Epidermal melanocyte (primary cell): ENCODE data around the gene DCD.
"Not testable (repeated sequence)": the region's sequence is repeated elsewhere in the genome, so short reads cannot be mapped to it uniquely, and the experiment has no call there.

Experiments used
- DNase-seq: peaks from one replicate; pipeline ENCODE4 v3.0.0; 2011; ENCODE audit warnings: low spot score; ENCODE audit not compliant: insufficient read length

DCD gene

DNA sequence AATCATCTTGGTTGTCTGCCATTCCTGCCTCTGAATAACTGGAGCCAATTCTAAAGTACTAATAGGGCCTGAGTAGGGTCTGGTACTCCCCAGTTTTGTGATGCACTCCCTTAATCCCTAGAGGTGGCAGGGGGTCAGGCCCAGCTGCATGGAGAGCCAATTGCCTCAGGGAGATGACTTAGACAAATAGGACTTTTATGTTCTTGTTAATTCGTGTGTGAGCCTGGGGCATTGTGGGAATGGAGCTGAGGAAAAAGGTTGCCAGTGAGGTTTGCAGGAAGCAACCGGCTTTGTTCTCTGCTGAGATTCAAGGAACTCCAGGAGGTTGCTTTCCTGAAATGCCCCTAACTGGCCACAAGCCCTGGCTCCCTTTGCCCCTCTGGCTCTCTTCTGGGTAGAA is 6.8 kb upstream of the DCD start:
- no peak for DNase-seq

DNA sequence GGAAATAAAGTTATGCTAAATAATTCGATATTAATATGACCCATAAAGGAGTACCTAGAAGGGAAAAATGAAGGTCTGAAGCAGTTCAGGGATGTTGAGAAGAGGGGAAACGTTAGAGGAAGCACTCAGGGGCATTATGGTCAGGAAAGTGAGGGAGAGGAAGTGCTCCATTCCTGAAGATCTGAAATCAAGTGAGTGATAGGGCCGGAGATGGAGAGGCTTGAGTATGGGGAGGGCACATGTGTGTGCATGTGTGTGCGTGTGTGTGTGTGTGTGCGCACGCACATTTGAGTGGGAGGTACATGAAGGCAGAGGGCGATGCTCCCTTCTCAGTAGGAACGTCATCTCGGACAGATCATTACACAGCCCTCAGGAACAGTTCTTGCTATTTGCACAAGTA is 4.9 kb upstream of the DCD start:
- DNase-seq, result no peak

GRCh38 chr12:54650889-54651288 is 2.7 kb upstream of the DCD start:
- no peak for DNase-seq

- no peak for DNase-seq
These were observed 2.2 kb upstream of the DCD start for GRCh38 chr12:54650409-54650808.

- no peak for DNase-seq
These were observed 1.7 kb upstream of the DCD start for GRCh38 chr12:54649825-54650224.

DNA sequence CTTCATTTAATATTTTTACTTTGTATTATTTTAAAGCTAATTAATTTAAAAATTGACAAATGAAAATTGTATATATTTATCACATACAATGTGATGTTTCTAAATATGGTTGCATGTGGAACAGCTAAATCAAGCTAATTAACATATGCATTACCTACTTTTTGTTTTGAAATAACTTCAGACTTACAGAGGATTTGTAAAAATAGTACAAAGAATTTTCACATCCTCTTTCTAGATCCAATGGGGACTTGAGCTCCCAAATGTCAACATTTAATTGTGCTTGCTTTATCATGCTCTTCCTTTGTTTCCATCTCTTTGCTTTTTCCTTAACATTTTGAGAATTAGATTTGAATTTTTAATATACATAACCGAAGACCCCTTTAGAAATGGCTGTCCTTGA is 6.6 kb downstream of the DCD start:
- no peak for DNase-seq

DNA sequence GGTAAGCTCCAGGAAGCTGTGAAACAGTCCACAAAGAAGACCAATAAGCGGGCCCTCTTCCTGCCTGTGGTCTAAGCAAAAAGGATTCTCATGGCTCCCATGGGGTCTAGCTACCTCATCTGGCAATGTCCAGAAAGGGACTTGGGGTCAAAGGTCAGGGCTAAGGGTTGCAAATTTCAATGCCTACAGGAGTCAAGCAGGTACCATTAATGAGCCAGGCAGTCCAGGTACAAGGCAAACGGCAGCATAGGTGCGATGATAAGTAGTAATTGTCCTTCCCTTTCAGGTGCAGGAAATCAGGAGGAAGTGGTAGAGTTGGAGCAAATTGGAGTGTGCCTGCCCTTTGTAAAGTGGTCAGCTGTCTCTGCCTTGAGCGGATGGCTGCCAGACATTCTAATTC is 7.1 kb downstream of the DCD start:
- no peak for DNase-seq

- DNase-seq, result not testable (repeated sequence)
These were observed 9.1 kb downstream of the DCD start for GRCh38 chr12:54639112-54639511.

DNA sequence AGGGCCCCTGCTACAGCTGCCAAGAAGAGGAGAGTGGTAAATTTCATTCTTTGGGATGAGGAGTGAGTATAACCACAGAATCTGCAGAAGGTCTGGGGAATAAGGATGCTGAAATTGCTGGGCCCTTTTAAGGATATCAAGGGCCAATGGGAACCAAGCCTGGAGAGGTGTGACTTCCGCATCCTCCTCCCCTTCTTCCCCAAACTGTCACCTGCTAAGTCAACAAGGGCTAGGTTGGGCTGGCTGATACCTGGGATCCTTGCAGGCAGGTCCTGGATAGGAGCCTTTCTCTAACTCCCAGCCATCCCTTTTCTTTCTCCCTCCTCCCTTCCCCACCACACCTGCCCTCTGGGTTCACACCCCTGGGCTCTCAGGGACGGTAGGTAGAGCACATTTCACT is 13.4 kb downstream of the DCD start, which contains the start of gene LACRT:
Gene LACRT, minus strand, starts transcription at position 101 of the 400 bp plus-strand sequence. Its CDS starts 54 bp downstream, at position 47.
- DNase-seq, result no peak

GRCh38 chr12:54631988-54632728 is 16.0 kb downstream of the DCD start:
- no peak for DNase-seq

DNA sequence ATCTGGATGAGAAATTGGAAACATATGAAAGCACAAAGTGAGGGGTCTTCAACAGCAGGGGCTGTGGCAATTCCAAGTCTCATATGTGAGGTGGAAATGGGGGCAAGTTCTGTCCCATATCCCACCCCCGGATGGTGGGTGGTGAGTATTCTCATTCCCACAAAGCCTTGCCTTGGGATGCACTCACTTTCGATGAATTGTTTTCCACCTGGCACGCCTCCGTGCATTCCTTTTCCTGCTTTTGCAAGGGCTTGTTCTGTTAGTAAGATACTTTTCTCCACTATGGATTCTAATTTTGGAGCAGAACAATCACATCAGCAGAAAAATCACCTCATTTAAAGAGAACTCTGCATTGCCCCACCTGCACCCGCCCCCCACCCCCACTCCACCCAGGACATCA is 16.6 kb downstream of the DCD start:
- no peak for DNase-seq

DNA sequence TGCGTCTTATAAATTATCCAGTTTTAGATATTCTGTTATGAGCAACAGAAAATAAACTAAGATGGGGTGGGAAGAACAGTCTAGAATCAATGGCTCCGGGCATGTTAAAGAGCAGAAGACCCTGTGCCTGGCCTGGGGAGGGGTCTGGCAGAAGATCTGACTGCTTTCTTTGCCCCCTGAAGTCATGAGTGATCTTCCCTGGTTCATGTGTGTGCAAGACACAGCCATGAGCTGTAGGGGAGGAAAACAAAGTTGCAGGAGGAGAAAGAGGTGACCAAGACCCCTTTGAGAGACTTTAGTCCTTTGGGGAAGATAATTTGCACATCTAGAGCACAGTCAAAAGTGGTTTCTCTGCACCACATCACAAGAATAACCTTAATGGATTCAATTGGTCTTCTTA is 18.2 kb downstream of the DCD start:
- DNase-seq, result no peak

GRCh38 chr12:54628186-54628846 is 19.8 kb downstream of the DCD start:
- DNase-seq, result no peak

DNA sequence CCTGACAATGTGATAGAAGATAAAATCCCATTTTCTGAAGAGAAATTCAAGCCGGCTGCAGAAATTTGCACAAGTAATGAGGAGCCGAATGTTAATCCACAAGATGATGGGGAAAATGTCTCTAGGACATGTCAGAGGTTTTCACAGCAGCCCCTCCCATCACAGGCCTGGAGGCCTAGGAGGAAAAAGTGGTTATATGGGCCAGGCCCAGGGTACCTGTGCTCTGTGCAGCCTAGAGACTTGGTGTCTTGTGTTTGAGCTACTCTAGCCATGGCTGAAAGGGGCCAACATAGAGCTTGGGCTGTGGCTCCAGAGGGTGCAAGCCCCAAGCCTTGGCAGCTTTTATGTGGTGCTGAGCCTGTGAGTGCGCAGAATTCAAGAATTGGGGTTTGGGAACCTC is 20.9 kb downstream of the DCD start:
- DNase-seq, result no peak

DNA sequence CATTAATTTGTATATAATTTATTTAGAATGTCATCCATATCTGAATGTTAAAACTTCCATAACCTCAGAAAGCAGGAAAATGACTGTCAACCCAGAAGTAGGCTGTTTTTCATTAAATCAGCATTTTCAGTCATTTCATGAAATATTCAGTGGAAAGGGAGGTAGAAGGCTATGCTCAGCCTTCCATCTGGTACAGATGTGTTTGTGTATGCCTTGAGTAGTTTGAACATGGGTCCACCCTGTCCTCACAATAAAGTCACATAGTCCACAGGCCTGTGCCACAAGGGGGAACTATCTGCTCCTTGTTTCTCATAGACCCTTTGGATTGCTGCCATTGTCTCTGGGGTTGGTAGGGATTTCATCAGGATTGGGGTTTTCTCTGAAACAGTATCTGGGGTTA is 22.6 kb downstream of the DCD start:
- no peak for DNase-seq

- DNase-seq, result no peak
These were observed 23.6 kb downstream of the DCD start for GRCh38 chr12:54624315-54625279.

GRCh38 chr12:54622463-54623183 is 25.5 kb downstream of the DCD start:
- no peak for DNase-seq

DNA sequence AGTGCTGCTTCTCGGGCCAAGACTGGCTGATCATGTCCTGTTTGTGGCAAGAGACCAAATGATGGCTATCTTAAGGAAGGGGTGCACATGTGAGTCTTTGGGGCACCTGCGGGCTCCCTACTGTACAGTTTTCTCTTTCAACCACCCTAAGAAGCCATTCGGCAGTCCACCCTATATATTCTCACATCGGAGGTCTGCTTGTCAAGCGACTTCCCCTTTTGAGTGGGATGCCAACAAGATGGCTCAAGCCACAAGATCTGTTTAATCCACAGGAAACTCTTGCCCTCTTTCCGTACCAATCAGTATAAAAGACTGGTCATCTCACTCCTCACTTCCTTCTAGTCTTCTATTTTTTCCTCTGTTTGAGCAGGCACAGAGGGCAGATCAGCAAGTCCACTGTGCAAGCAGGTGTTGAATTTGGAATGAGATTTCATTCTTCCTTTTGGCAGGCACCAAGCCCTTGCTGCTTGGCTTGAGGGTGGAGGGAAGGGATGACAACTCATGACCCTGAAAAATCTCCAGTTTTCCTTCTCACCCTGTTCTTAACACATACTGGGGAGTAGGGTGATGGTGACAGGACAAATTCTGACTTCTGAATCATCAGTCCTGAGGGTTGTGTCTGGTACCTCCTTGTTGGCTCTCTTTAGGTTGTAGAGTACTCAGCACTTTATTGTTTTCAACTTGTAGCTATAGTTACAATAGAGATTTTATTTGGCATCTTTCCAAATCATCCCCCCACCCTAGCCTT is 31.1 kb downstream of the DCD start:
- DNase-seq, result no peak

GRCh38 chr12:54612225-54612750 is 35.9 kb downstream of the DCD start:
- no peak for DNase-seq

DNA sequence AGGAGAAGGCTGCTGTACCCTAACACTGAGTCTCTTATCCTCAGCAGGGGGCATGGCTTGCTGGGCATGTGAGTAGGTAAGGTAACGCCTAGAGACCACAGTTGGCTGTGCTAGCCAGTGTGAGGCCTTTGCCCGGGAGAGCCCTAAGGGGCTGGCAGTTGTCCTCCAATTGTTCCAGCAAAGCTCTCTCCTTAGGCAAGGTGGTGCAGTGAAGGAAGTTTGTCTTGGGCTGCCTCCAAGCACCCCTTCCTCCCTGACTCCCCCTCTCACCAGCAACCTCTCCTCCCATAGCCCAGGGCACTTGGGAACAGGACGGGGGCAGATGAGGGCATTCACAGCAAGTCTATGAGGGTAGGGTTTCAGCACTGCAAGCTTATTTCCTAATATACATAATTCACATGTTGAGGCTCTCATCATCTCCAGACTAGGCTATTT is 36.4 kb downstream of the DCD start:
- DNase-seq, result no peak
